SK-N-SH (cell line): ENCODE data around the gene MAP4K4. TPM values are rescaled to one million over a fixed set of nuclear protein-coding genes. Genes with fewer than 3 reads are reported as not detected.
A peak's percentile ranks its signal among the peaks of the same experiment; 100 is the strongest.

Experiments used
- CTCF ChIA-PET: fragments of 300-600, 350-600 bp; formaldehyde crosslinking; extraction: SDS; loops from one replicate; lab custom pipeline; 2021; lab: Yijun Ruan, JAX
- POLR2A ChIA-PET: fragments of 350-600 bp; sonication (Branson Sonifier 250); formaldehyde crosslinking; extraction: SDS; loops from one replicate; lab custom pipeline; 2020; ENCODE audit warnings: antibody characterized with exemption, inconsistent platforms; lab: Yijun Ruan, JAX
- DNase-seq: peaks from one replicate; pipeline ENCODE4 v3.0.0; 2012
- H2AFZ ChIP-seq: fragments of 200-600 bp; sonication (generic); 2 replicates; pipeline ENCODE4 v1.8.1; 2016; ENCODE audit warnings: antibody characterized with exemption, mild to moderate bottlenecking, low read depth
- H3F3A ChIP-seq: fragments of 200-600 bp; sonication (generic); replicated peaks from 2 replicates; pipeline ENCODE3; 2016; ENCODE audit warnings: antibody characterized with exemption, mild to moderate bottlenecking; ENCODE audit not compliant: insufficient read depth
- H3K27ac ChIP-seq, 2 experiments: fragments of 200-500 bp in 1 of 2; fragments of 200-600 bp in 1 of 2; sonication (Bioruptor generic) in 1 of 2; sonication (generic), shearing (Covaris generic) in 1 of 2; 2 replicates each; pipeline versions ENCODE4 v1.5.1 to v1.6.1; 2014 to 2016; ENCODE audit warnings: low read depth in 2 of 2, inconsistent platforms in 1 of 2, low read length in 1 of 2, mild to moderate bottlenecking in 1 of 2, mixed read lengths in 1 of 2
- H3K27me3 ChIP-seq: fragments of 200-600 bp; sonication (generic), shearing (Covaris generic); 2 replicates; pipeline ENCODE4 v1.6.1; 2016; ENCODE audit warnings: mixed run types; ENCODE audit not compliant: insufficient read depth
- H3K36me3 ChIP-seq, 2 experiments: fragments of 200-500 bp in 1 of 2; fragments of 200-600 bp in 1 of 2; sonication (Bioruptor generic) in 1 of 2; sonication (generic) in 1 of 2; replicated peaks in 1 of 2; 2 replicates each; pipeline versions ENCODE3 to v1.5.1; 2014 to 2016; ENCODE audit warnings: low read length in 1 of 2, mild to moderate bottlenecking in 1 of 2; ENCODE audit not compliant: insufficient read depth in 2 of 2, control insufficient read depth in 1 of 2
- H3K4me1 ChIP-seq, 2 experiments: fragments of 200-500 bp in 1 of 2; fragments of 200-600 bp in 1 of 2; sonication (Bioruptor generic) in 1 of 2; sonication (generic), shearing (Covaris generic) in 1 of 2; 2 replicates each; pipeline versions ENCODE4 v1.5.1 to v1.6.1; 2014 to 2016; ENCODE audit warnings: low read depth in 1 of 2, low read length in 1 of 2, mixed run types in 1 of 2; ENCODE audit not compliant: insufficient read depth in 2 of 2, control insufficient read depth in 1 of 2
- H3K4me2 ChIP-seq: fragments of 200-600 bp; sonication (generic), shearing (Covaris generic); 2 replicates; pipeline ENCODE4 v1.6.1; 2017; ENCODE audit warnings: mixed run types
- H3K4me3 ChIP-seq, 2 experiments: fragments of 200-500 bp in 1 of 2; fragments of 200-600 bp in 1 of 2; sonication (Bioruptor generic) in 1 of 2; sonication (generic), shearing (Covaris generic) in 1 of 2; 2 replicates each; pipeline versions ENCODE4 v1.5.1 to v1.8.1; 2014 to 2016; ENCODE audit warnings: low read depth in 2 of 2, inconsistent platforms in 1 of 2, low read length in 1 of 2, mild to moderate bottlenecking in 1 of 2, mixed read lengths in 1 of 2, moderate library complexity in 1 of 2
- H3K79me2 ChIP-seq: fragments of 200-600 bp; sonication (generic); 2 replicates; pipeline ENCODE4 v1.8.1; 2017; ENCODE audit warnings: mild to moderate bottlenecking; ENCODE audit not compliant: insufficient read depth
- H3K9ac ChIP-seq: fragments of 200-600 bp; sonication (generic); 2 replicates; pipeline ENCODE4 v1.6.1; 2017; ENCODE audit warnings: mixed run types
- H3K9me2 ChIP-seq: fragments of 200-600 bp; sonication (generic); 2 replicates; pipeline ENCODE4 v1.6.1; 2017; ENCODE audit warnings: mixed run types
- H3K9me3 ChIP-seq: fragments of 200-600 bp; sonication (generic); 2 replicates; pipeline ENCODE4 v1.6.1; 2017; ENCODE audit warnings: mixed run types, mild to moderate bottlenecking, moderate library complexity
- H4K20me1 ChIP-seq: fragments of 200-600 bp; sonication (generic); 2 replicates; pipeline ENCODE4 v1.6.1; 2017; ENCODE audit warnings: mild to moderate bottlenecking, mixed run types; ENCODE audit not compliant: insufficient read depth
- EZH2phosphoT487 ChIP-seq: fragments of 200-600 bp; sonication (generic); IDR thresholded peaks from 2 replicates; pipeline ENCODE4 v1.6.1; 2017; ENCODE audit warnings: low read depth, mixed run types, mild to moderate bottlenecking, antibody characterized with exemption, moderate library complexity, borderline replicate concordance
- FOSL2 ChIP-seq: IDR thresholded peaks from 2 replicates; pipeline ENCODE4 v1.4.0; 2012; ENCODE audit warnings: low read depth, mild to moderate bottlenecking, moderate library complexity, borderline replicate concordance
- FOXJ3 ChIP-seq: sonication (generic); formaldehyde crosslinking; IDR thresholded peaks from 2 replicates; pipeline ENCODE4 v1.5.1; 2020; ENCODE audit warnings: mild to moderate bottlenecking, missing genetic modification reagents
- JUND ChIP-seq: IDR thresholded peaks from 2 replicates; pipeline ENCODE4 v1.4.0; 2012
- MXI1 ChIP-seq: IDR thresholded peaks from 2 replicates; pipeline ENCODE4 v1.6.1; 2012; ENCODE audit warnings: mild to moderate bottlenecking, low read depth, low read length, improper control_type of control experiment
- NRF1 ChIP-seq: IDR thresholded peaks from 2 replicates; pipeline ENCODE4 v1.6.1; 2012; ENCODE audit warnings: low read depth, mild to moderate bottlenecking, low read length
- RCOR1 ChIP-seq: fragments of 150-350 bp; IDR thresholded peaks from 2 replicates; pipeline ENCODE4 v1.6.1; 2017; ENCODE audit warnings: antibody characterized with exemption, low read length
- RFX5 ChIP-seq: IDR thresholded peaks from 2 replicates; pipeline ENCODE4 v1.6.1; 2012; ENCODE audit warnings: mild to moderate bottlenecking, improper control_type of control experiment, low read length
- RXRA ChIP-seq: IDR thresholded peaks from 2 replicates; pipeline ENCODE4 v1.4.0; 2012; ENCODE audit warnings: low read depth, mild to moderate bottlenecking, borderline replicate concordance
- TCF12 ChIP-seq: IDR thresholded peaks from 2 replicates; pipeline ENCODE4 v1.4.0; 2012
- WGBS: methylation state at CpG from one replicate; pipeline ENCODE4 v1.1.6; 2017; ENCODE audit warnings: low lambda C conversion rate; 5-methylcytosine and 5-hydroxymethylcytosine counted together
- polyA plus RNA-seq, 3 experiments: library from polyadenylated mRNA; depleted of rRNA; stranded (reverse); fragments of >200 nt; gene quantifications; 2 replicates each; pipeline ENCODE4 v1.2.3, GENCODE V29; 2012
- TF ChIP-seq, protein P1 (sequence below): IDR thresholded peaks from 2 replicates; pipeline ENCODE4 v1.4.0; 2012; ENCODE audit warnings: low read depth, borderline replicate concordance
- TF ChIP-seq, protein P2 (sequence below): IDR thresholded peaks from 2 replicates; pipeline ENCODE4 v1.4.0; 2012; ENCODE audit warnings: low read depth

Gene MAP4K4
- polyA plus RNA-seq, 1 of the 3 experiments (the other 2 are of a cell fraction), result 72.9 TPM

DNA sequence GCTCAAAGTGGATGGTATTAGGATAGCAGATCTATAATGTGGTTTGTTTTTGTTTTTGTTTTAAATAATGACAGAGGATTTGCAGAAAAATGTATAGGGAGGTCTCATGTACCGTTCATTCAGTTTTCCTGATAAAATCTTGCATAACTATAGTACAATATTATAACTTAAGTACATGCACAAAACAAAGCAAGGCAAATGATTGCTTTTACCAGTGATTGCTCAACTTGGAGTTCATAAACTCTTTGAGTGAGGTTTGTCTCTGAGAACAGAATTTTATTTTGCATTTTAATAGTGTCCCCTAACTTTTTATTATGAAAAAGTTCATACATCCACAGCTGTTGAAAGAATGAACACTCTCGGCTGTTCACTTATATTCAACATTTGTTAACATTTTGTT is 96.6 kb downstream of the MAP4K4 start:
- H4K20me1 ChIP-seq, result peaks cover 85% of the 10 kb centered on the region
- no peak for TF ChIP-seq RXRA
- no peak for TF ChIP-seq JUND
- WGBS, result 84% methylated on average over 2 of the region's 2 CpGs
- no peaks in the 10 kb centered on the region for H3K9me2 ChIP-seq
- H3K9ac ChIP-seq, result no peak overlapping the region
- POLR2A ChIA-PET, result no interaction called here
- H2AFZ ChIP-seq, result no peak overlapping the region
- H3K27ac ChIP-seq, result peak overlapping the region; percentile 11 to 13; a peak in 3 of 4 replicates
- CTCF ChIA-PET, result interaction anchor here (0.9 to 3.6 kb wide), 9 partner anchors 11 to 446 kb away, joined by 3 to 29 read pairs (median 7); no protein-coding TSS in a partner anchor
- H3K27me3 ChIP-seq, result no peaks in the 10 kb centered on the region
- no peaks in the 10 kb centered on the region for H3K9me3 ChIP-seq
- peaks cover 5% of the 10 kb centered on the region for H3F3A ChIP-seq
- DNase-seq, result no peak
- no peak overlapping the region for H3K4me2 ChIP-seq
- H3K4me3 ChIP-seq, result no peak overlapping the region
- H3K36me3 ChIP-seq, result peaks cover 5 to 19% of the 10 kb centered on the region in 2 experiments
- H3K4me1 ChIP-seq, result peaks cover 13 to 41% of the 10 kb centered on the region in 2 experiments
- peaks cover 100% of the 10 kb centered on the region for H3K79me2 ChIP-seq

DNA sequence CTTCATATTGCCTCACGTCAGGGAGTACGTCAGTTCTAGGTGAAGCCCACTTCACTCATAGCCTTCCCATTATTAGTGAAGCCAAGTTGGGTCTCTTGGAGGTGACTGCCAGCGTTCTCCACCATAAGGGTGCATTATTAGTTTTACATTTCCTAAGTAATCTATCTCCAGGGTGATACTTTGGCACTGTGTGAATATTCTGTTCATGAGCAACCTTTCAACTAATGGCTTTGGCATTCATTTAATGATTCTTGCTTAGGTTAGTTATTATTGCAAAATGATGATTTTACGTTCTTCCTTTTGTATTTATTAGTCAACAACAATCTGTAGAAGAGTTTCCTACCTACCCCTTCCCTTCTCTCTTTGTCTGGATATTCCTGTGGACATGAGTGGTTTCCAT is 97.5 kb downstream of the MAP4K4 start:
- no peaks in the 10 kb centered on the region for H3K9me2 ChIP-seq
- WGBS, result 90% methylated on average over 4 of the region's 4 CpGs
- TF ChIP-seq RCOR1 (no peak), MXI1 (no peak), NRF1 (no peak), FOXJ3 (no peak), RFX5 (no peak), EZH2phosphoT487 (no peak), FOSL2 (no peak), TCF12 (no peak)
- TF ChIP-seq, protein P1, sequence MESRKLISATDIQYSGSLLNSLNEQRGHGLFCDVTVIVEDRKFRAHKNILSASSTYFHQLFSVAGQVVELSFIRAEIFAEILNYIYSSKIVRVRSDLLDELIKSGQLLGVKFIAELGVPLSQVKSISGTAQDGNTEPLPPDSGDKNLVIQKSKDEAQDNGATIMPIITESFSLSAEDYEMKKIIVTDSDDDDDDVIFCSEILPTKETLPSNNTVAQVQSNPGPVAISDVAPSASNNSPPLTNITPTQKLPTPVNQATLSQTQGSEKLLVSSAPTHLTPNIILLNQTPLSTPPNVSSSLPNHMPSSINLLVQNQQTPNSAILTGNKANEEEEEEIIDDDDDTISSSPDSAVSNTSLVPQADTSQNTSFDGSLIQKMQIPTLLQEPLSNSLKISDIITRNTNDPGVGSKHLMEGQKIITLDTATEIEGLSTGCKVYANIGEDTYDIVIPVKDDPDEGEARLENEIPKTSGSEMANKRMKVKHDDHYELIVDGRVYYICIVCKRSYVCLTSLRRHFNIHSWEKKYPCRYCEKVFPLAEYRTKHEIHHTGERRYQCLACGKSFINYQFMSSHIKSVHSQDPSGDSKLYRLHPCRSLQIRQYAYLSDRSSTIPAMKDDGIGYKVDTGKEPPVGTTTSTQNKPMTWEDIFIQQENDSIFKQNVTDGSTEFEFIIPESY, result no peak
- TF ChIP-seq, protein P2, sequence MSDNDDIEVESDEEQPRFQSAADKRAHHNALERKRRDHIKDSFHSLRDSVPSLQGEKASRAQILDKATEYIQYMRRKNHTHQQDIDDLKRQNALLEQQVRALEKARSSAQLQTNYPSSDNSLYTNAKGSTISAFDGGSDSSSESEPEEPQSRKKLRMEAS, result no peak
- H3K9me3 ChIP-seq, result no peaks in the 10 kb centered on the region
- H3K4me2 ChIP-seq, result no peak overlapping the region
- ChIA-PET CTCF (interaction anchor here (1.8 to 3.6 kb wide), 2 partner anchors 14 to 446 kb away, joined by 4 to 9 read pairs; no protein-coding TSS in a partner anchor), POLR2A (no interaction called here)
- H4K20me1 ChIP-seq, result peaks cover 85% of the 10 kb centered on the region
- no peak overlapping the region for H2AFZ ChIP-seq
- no peak overlapping the region; a peak in 2 of 4 replicates for H3K27ac ChIP-seq
- DNase-seq, result no peak
- peaks cover 100% of the 10 kb centered on the region for H3K79me2 ChIP-seq
- peaks cover 5 to 19% of the 10 kb centered on the region in 2 experiments for H3K36me3 ChIP-seq
- H3F3A ChIP-seq, result peaks cover 5% of the 10 kb centered on the region
- no peaks in the 10 kb centered on the region for H3K27me3 ChIP-seq
- no peak overlapping the region for H3K4me3 ChIP-seq
- H3K9ac ChIP-seq, result no peak overlapping the region
- H3K4me1 ChIP-seq, result peaks cover 8 to 34% of the 10 kb centered on the region in 2 experiments
